ENCODE measurements around the gene HES5.
"Not testable (repeated sequence)": the region's sequence is repeated elsewhere in the genome, so short reads cannot be mapped to it uniquely, and the experiment has no call there.

DNA sequence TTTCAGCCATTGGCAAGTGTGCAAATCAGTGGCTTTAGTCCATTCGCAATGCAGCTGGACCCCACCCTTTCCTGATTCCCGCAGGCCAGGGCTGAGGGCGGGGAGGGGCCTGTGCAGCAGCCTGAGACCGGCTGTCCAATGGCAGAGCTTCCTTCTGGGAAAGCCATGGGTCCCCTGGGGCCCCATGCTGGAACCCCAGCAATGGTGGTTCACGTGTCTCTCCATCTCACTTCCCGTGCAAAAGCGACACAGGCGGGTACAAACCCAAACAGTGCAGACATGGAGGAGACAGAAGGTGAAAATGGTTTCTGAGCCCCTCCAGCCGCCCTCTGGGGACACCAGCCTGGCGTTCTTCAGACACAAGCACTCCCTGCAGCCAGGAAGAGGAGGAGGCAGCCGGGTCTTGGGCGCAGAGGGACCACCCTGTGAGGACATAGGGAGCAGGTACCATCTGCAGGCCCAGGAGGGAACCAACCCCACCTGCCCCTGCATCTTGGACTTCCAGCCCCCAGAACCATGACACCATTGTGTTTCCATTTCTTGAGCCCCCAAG, 20.3 kb upstream of the HES5 start:
- TF ChIP-seq CTCF (conservative IDR thresholded peaks at IDR 0.05 in 1 of 2, IDR thresholded peaks at IDR 0.05 in 1 of 2; ENCODE audit: low read depth in 1 of 2, low read length in 2 of 2); EZH2 (IDR thresholded peaks at IDR 0.05; ENCODE audit: low read length, missing control alignments): not testable (repeated sequence)

All from fibroblast of lung (primary cell).